Esophagus squamous epithelium (tissue), 5 donors: ENCODE measurements around the gene NCOA7. TPM values are rescaled to one million over a fixed set of nuclear protein-coding genes. Genes with fewer than 3 reads are reported as not detected.

ENCODE experiments used
- DNase-seq: peaks from one replicate; lab custom pipeline; 2025; lab: John Stamatoyannopoulos, UW
- H3K27ac ChIP-seq, 4 donors: fragments of 200-600 bp; sonication (generic); one replicate each; pipeline ENCODE4 v1.5.1; 2016 to 2019; ENCODE audit warnings: mild to moderate bottlenecking in 1 of 4
- H3K27me3 ChIP-seq, 4 donors: fragments of 200-600 bp; sonication (generic); 1 replicate in 3 of 4; 2 replicates in 1 of 4; pipeline versions ENCODE4 v1.5.1 to v1.6.0; 2017 to 2021; ENCODE audit warnings: antibody characterized with exemption in 1 of 4
- H3K36me3 ChIP-seq, 3 donors: fragments of 200-600 bp; sonication (generic); one replicate each; pipeline ENCODE4 v1.5.1; 2016 to 2019
- H3K4me1 ChIP-seq, 3 donors: fragments of 200-600 bp; sonication (generic); one replicate each; pipeline ENCODE4 v1.5.1; 2017 to 2019
- H3K4me3 ChIP-seq, 4 donors: fragments of 200-600 bp; sonication (generic); 1 replicate in 3 of 4; 2 replicates in 1 of 4; pipeline ENCODE4 v1.5.1; 2016 to 2019; ENCODE audit warnings: mild to moderate bottlenecking in 2 of 4, moderate library complexity in 1 of 4
- H3K9me3 ChIP-seq, 3 donors: fragments of 200-600 bp; sonication (generic); one replicate each; pipeline ENCODE4 v1.5.1; 2016 to 2019
- CTCF ChIP-seq, 6 experiments: fragments of 450-650 bp in 4 of 6; fragments of 200-600 bp in 2 of 6; sonication (generic) in 2 of 6; IDR thresholded peaks; one replicate each; pipeline ENCODE4 v1.5.1; 2016 to 2019; ENCODE audit warnings: antibody characterized with exemption in 6 of 6, mild to moderate bottlenecking in 4 of 6, moderate library complexity in 4 of 6
- POLR2A ChIP-seq, 4 donors: fragments of 450-650 bp; IDR thresholded peaks; one replicate each; pipeline ENCODE4 v1.6.1; 2017; ENCODE audit warnings: antibody characterized with exemption in 4 of 4, mild to moderate bottlenecking in 4 of 4, moderate library complexity in 3 of 4
- WGBS, 2 donors: methylation state at CpG; one replicate each; pipeline ENCODE4 v1.1.5; 2018; 5-methylcytosine and 5-hydroxymethylcytosine counted together
- intact Hi-C: fragments of 100-400 bp; cut with DNase I; formaldehyde crosslinking; loops from one replicate; pipeline ENCODE4 v1.15.0; 2022
- total RNA-seq, 4 donors: library from RNA; depleted of rRNA; stranded (reverse); fragments of >200 nt; gene quantifications; one replicate each; pipeline ENCODE4 v1.1.0, GENCODE V29; 2016
- donor health status: DM: yes; HTN: yes; CAD: no.

NCOA7 gene
- total RNA-seq, 4 donors from 2014 or later = 30.9 to 85.1 (median 45.8) TPM

DNA sequence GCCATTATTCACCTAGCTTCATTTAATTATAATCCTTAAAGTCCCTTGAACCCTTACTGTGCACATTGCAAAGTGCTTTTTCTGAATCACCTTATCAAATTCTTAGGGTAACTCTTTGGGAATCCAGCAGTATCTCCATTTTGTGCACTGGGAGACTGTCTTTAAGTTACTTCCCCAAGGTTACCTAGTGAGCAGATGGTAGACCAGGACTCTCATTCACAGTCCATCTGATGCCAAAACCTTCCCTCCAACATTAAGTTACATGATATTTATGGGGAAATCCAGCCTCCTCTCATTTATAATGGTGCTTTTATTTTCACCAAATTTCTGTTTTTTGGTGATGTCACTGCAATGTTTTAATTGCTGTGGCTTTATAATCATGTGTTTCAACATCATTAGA, 75.7 kb downstream of the NCOA7 start:
- peaks cover 0 to 27% (median 4%) of the 10 kb centered on the region in 3 donors for H3K4me1 ChIP-seq
- intact Hi-C loops = no loop called here
- TF ChIP-seq POLR2A (IDR thresholded peaks at IDR 0.05) = no peak
- TF ChIP-seq CTCF (IDR thresholded peaks at IDR 0.05) = no peak

DNA sequence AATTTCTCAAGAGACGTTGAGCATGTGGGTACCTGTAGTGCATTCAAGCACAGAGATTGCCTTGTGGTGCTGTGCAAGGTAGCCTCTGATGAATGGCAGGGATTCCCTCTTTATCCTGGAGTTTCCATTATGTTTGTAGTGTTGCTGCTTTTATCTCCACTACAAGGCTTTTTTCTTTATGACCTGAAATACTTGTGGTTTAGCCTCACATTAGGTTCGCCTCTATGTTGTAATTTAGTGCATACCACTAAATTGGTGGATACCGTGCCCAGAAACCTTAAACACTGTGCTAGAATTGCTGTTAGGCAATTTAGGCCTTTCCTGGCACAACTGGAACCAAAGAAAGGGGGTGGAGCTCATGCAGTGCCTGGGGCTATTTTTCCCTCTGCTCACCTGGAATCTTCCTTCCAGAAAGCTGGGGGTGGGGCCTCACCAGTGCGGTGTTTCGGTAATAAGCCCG, 76.8 kb downstream of the NCOA7 start:
- TF ChIP-seq CTCF (IDR thresholded peaks at IDR 0.05) (peak in 1 of 6 experiments; percentile 3), POLR2A (IDR thresholded peaks at IDR 0.05) (no peak)
- Histone ChIP-seq H3K4me1 (peaks cover 0 to 27% (median 4%) of the 10 kb centered on the region in 3 donors), H3K4me3 (no peak overlapping the region), H3K9me3 (no peaks in the 10 kb centered on the region), H3K27ac (peak overlapping the region in 3 of 4 donors; percentile 8 to 31 (median 14)), H3K27me3 (no peaks in the 10 kb centered on the region), H3K36me3 (no peaks in the 10 kb centered on the region)
- 52 to 68% methylated on average over 6 of the region's 6 CpGs for WGBS, 2 donors
- intact Hi-C loops = no loop called here
- no peak for DNase-seq

More for the DNA sequence above, 75.7 kb downstream of the NCOA7 start:
- Histone ChIP-seq H3K27ac (peak overlapping the region in 1 of 4 donors; percentile 31), H3K4me3 (no peak overlapping the region), H3K9me3 (no peaks in the 10 kb centered on the region), H3K36me3 (no peaks in the 10 kb centered on the region), H3K27me3 (no peaks in the 10 kb centered on the region)
- no peak for DNase-seq

- peak overlapping the region in 2 of 4 donors; percentile 8 to 31 for H3K27ac ChIP-seq
- no peaks in the 10 kb centered on the region for H3K27me3 ChIP-seq
- intact Hi-C loops = no loop called here
- TF ChIP-seq CTCF (IDR thresholded peaks at IDR 0.05) (no peak), POLR2A (IDR thresholded peaks at IDR 0.05) (no peak)
- no peak for DNase-seq
- no peaks in the 10 kb centered on the region for H3K36me3 ChIP-seq
- 34 to 50% methylated on average over 2 of the region's 2 CpGs for WGBS, 2 donors
- H3K4me3 ChIP-seq = no peak overlapping the region
- H3K4me1 ChIP-seq = peaks cover 0 to 27% (median 4%) of the 10 kb centered on the region in 3 donors
- no peaks in the 10 kb centered on the region for H3K9me3 ChIP-seq
These were observed 77.5 kb downstream of the NCOA7 start for GRCh38 chr6:125868252-125868651.

DNA sequence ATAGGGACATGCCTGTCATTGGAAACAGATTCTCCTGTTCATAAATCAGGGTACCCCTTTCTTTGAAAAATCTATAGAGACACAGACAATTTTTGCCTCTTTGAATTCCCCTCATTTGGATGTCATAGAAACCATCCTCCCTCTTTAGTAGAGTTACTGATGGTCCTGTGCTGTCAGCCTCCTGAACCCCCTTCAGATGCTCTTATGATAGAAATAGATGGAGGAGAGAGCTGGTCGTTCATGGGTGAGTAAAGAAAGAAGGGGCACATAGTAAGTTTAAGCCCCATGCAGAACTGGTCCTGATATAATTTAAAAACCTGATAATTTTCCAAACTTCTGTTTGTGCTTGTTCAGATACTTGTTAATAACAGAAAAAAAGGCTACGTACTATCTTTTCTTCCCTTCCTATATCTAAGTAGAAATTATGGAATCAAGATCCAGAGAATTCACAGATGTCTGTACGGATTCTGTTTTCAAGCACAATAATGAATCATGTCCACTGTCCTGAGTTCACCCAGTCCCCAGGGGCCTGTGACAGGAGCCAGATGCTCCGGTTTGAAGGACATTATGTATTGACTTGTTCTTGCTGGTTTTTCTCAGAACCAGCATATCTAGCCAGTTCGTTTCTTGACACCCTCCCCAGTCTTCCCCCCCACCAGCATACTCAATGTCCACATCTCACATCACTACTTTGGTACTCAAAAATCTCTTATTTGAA, 78.1 kb downstream of the NCOA7 start:
- peaks cover 0 to 27% (median 4%) of the 10 kb centered on the region in 3 donors for H3K4me1 ChIP-seq
- TF ChIP-seq POLR2A (IDR thresholded peaks at IDR 0.05) (no peak), CTCF (IDR thresholded peaks at IDR 0.05) (no peak)
- intact Hi-C loops = no loop called here
- no peaks in the 10 kb centered on the region for H3K9me3 ChIP-seq
- no peak for DNase-seq
- no peaks in the 10 kb centered on the region for H3K27me3 ChIP-seq
- peak overlapping the region in 1 of 4 donors; percentile 31 for H3K27ac ChIP-seq
- peaks cover 0 to under 1% (median 0%) of the 10 kb centered on the region in 3 donors for H3K36me3 ChIP-seq
- WGBS, 2 donors = 67 to 72% methylated on average over 5 of the region's 5 CpGs
- H3K4me3 ChIP-seq = no peak overlapping the region

DNA sequence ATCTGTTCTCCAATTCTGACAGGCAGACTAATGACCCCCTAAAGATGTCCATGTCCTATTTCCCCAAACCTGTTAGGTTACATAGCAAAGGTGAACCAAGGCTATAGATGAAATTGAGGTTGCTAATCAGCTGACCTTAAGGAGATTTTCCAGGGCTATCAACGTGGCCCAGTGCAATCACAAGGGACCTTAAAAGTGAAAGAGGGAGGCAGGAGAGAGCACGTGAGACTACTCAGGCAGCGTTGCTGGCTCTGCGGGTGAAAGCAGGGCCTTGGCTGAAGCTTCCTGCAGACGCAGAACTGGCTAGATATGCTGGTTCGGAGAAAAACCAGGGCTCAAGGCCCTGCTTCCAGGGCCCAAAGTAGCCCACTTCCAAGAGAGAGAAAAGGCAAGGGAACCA, 78.7 kb downstream of the NCOA7 start:
- no peak for TF ChIP-seq POLR2A (IDR thresholded peaks at IDR 0.05)
- TF ChIP-seq CTCF (IDR thresholded peaks at IDR 0.05) = no peak
- intact Hi-C loops = no loop called here
- Histone ChIP-seq H3K27me3 (no peaks in the 10 kb centered on the region), H3K9me3 (no peaks in the 10 kb centered on the region), H3K36me3 (peaks cover 0 to 6% (median 0%) of the 10 kb centered on the region in 3 donors), H3K27ac (peak overlapping the region in 1 of 4 donors; percentile 31), H3K4me3 (no peak overlapping the region), H3K4me1 (peaks cover 0 to 27% (median 4%) of the 10 kb centered on the region in 3 donors)
- no peak for DNase-seq
- WGBS, 2 donors = 80 to 86% methylated on average over 6 of the region's 6 CpGs
